Measurements from ENCODE around the gene CYTL1.
A peak's percentile ranks its signal among the peaks of the same experiment; 100 is the strongest.

DNA sequence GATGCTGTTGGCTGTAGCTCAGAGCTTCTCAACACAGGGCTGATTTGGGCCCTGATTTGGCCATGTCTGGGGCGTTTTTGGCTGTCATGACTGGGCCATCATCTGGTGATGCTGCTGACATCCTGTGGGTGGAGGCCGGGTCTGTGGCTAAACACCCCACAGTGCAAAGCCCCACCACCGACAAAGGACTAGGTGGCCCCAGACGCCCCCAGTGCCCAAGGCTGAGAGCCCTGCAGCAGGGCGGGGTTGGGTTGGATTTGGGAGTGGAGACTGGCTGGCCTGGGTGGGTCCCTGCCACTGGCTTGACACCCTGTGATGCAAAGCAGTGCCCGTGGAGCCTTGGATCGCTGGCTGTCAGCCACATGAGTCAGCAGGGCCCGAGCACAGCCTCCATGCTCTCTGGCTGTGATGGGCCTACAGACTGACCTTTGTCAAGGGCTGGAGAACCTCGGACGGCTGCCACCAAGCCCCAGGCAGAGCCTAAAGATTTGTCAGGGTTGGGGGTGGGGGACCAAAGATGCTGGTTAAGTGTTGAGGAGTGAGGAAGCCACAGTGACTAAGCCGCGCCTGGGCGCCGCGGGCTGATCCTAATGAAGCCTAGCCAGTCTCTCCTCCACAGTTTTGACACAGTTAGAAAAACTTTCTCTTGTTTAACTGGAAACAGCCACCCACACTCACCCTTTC is 28.3 kb downstream of the CYTL1 start:
- TF ChIP-seq, protein P1, sequence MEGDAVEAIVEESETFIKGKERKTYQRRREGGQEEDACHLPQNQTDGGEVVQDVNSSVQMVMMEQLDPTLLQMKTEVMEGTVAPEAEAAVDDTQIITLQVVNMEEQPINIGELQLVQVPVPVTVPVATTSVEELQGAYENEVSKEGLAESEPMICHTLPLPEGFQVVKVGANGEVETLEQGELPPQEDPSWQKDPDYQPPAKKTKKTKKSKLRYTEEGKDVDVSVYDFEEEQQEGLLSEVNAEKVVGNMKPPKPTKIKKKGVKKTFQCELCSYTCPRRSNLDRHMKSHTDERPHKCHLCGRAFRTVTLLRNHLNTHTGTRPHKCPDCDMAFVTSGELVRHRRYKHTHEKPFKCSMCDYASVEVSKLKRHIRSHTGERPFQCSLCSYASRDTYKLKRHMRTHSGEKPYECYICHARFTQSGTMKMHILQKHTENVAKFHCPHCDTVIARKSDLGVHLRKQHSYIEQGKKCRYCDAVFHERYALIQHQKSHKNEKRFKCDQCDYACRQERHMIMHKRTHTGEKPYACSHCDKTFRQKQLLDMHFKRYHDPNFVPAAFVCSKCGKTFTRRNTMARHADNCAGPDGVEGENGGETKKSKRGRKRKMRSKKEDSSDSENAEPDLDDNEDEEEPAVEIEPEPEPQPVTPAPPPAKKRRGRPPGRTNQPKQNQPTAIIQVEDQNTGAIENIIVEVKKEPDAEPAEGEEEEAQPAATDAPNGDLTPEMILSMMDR (IDR thresholded peaks at IDR 0.05), result no peak
- peak in 1 of 2 donors; percentile 92 for TF ChIP-seq POLR2AphosphoS5 (IDR thresholded peaks at IDR 0.05; ENCODE audit: insufficient read depth in 1 of 2, low read depth in 1 of 2)

All from vagina (tissue), 2 donors.